ENCODE data around the gene IRF1. TPM values are rescaled to one million over a fixed set of nuclear protein-coding genes. Genes with fewer than 3 reads are reported as not detected.

IRF1 gene
- total and polyA plus RNA-seq, 2 of the 4 experiments (the other 2 are of a cell fraction) = 11.1 to 18.9 TPM

GRCh38 chr5:132447196-132447595, 43.4 kb downstream of the IRF1 start:
- Histone ChIP-seq H2BK120ac (ENCODE audit: low read depth, low read length) (no peak overlapping the region), H3K27ac (ENCODE audit: insufficient read depth, low read length) (no peak overlapping the region), H3K14ac (replicated peaks; ENCODE audit: low read depth, low read length) (no peak overlapping the region), H3K4me1 (ENCODE audit: control insufficient read depth, insufficient read depth, low read length) (peaks cover 13% of the 10 kb centered on the region), H3K18ac (ENCODE audit: low read depth, low read length) (no peak overlapping the region), H3K4me2 (ENCODE audit: low read depth, low read length) (no peak overlapping the region), H2AFZ (replicated peaks; ENCODE audit: low read length, poor library complexity) (no peak overlapping the region), H3K4me3 (ENCODE audit: insufficient read depth, low read depth, low read length) (no peak overlapping the region), H4K91ac (ENCODE audit: insufficient read depth, low read depth, low read length) (no peak overlapping the region), H3K9me3 (ENCODE audit: control insufficient read depth, insufficient read depth, low read length) (no peaks in the 10 kb centered on the region), H4K20me1 (ENCODE audit: insufficient read depth, low read length) (no peaks in the 10 kb centered on the region), H2AK5ac (ENCODE audit: low read depth, low read length) (peak overlapping the region; percentile 74; the same call in 1 of the 2 replicates), H3K4ac (ENCODE audit: low read depth, low read length) (peak overlapping the region; percentile 73), H2BK20ac (ENCODE audit: low read depth, low read length) (no peak overlapping the region), H2BK5ac (ENCODE audit: low read depth, low read length, poor library complexity, severe bottlenecking) (no peak overlapping the region), H3K27me3 (ENCODE audit: control insufficient read depth, insufficient read depth, low read length) (no peaks in the 10 kb centered on the region), H3K79me1 (ENCODE audit: low read depth in 1 of 2, low read length in 2 of 2) (peaks cover 18 to 37% of the 10 kb centered on the region in 2 experiments; a peak in 3 of 4 replicates), H2AK9ac (replicated peaks; ENCODE audit: low read depth, low read length, poor library complexity) (no peak overlapping the region), H2BK15ac (ENCODE audit: low read depth, low read length) (no peak overlapping the region; the same call in 2 of the 3 replicates), H4K8ac (ENCODE audit: low read depth in 2 of 2, low read length in 2 of 2) (no peak overlapping the region), H3K23ac (ENCODE audit: low read depth, low read length) (no peak overlapping the region), H3K9me1 (ENCODE audit: insufficient read depth, low read length) (peaks cover 21% of the 10 kb centered on the region), H3K56ac (ENCODE audit: extremely low read depth, insufficient read depth, low read length) (no peak overlapping the region), H3K9ac (ENCODE audit: low read depth, low read length) (no peak overlapping the region), H4K5ac (ENCODE audit: low read depth, low read length) (no peak overlapping the region), H3K36me3 (ENCODE audit: control insufficient read depth, insufficient read depth, low read length) (no peaks in the 10 kb centered on the region)
- no peak for ATAC-seq (ENCODE audit: low read depth)
- dilution Hi-C loops (cut with HindIII; ENCODE audit: low sequenced_read_pairs, unreplicated experiment) (no loop called here), in situ Hi-C loops (cut with MboI; ENCODE audit: low sequenced_read_pairs) (no loop called here), intact Hi-C loops (cut with micrococcal nuclease) (no loop called here)
- no CpG with 5 or more reads among the region's 2 CpGs for WGBS, 2 experiments (ENCODE audit: extremely low coverage in 2 of 2, insufficient read length in 1 of 2)
- ChIA-PET CTCF (interaction anchor here (0.8 kb wide), 1 partner anchor 10 kb away, joined by 3 read pairs; no protein-coding TSS in a partner anchor), POLR2A (ENCODE audit: unreplicated experiment) (no interaction called here)
- TF ChIP-seq CEBPB (IDR thresholded peaks at IDR 0.05; ENCODE audit: low read depth, low read length) = no peak
- no peak for TF ChIP-seq MAFK (IDR thresholded peaks at IDR 0.05; ENCODE audit: low read depth, low read length)
- TF ChIP-seq FOS (IDR thresholded peaks at IDR 0.05; ENCODE audit: low read depth, low read length) = no peak
- no peak for TF ChIP-seq RCOR1 (IDR thresholded peaks at IDR 0.05; ENCODE audit: insufficient replicate concordance, low read length)
- no peak for TF ChIP-seq POLR2A (IDR thresholded peaks at IDR 0.05; ENCODE audit: low read depth, low read length)
- no peak for TF ChIP-seq CHD1 (IDR thresholded peaks at IDR 0.05; ENCODE audit: low read depth, low read length)
- TF ChIP-seq USF2 (IDR thresholded peaks at IDR 0.05; ENCODE audit: low read depth, low read length) = no peak
- TF ChIP-seq SMC3 (IDR thresholded peaks at IDR 0.05; ENCODE audit: low read depth, low read length) = no peak
- DNase-seq = no peak
- no TSS peak for BruUV-seq (replicated peaks)
